Hindlimb muscle (tissue), 1 donor: Measurements from ENCODE around the gene AANAT. TPM values are rescaled to one million over a fixed set of nuclear protein-coding genes. Genes with fewer than 3 reads are reported as not detected.

Source experiments
- DNase-seq: peaks from one replicate; pipeline ENCODE4 v3.0.0-alpha.2; 2013
- polyA plus RNA-seq: library from polyadenylated mRNA; unstranded; fragments of 120-200 nt; gene quantifications from one replicate; pipeline ENCODE4 v1.2.1, GENCODE V29; 2013; ENCODE audit not compliant: insufficient read length

AANAT gene
- 0.36 TPM for polyA plus RNA-seq

DNA sequence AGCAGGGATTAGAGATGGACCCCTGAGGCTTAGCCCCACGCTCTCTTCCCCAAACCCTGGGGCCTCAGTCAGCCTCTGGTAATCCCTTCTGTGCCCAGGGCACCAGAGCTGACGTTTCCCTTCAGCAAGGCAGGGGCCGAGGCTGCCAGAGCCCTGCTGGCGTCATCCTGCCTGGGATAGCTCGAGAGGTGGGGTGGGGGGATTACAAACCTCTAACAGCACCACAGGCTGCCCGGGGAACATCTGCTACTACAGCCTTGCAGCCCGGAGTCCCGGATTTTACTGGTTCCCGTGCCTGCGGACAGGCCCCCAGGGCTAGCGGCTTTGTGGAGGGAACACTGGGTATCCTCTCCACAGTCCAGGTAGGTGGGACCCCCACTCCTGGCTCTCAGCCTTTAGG is at the start of gene AANAT:
AANAT (plus strand) TSS at position 238 of the 400 bp plus-strand sequence. CDS start 1,144 bp downstream, outside the sequence.
- no peak for DNase-seq

DNA sequence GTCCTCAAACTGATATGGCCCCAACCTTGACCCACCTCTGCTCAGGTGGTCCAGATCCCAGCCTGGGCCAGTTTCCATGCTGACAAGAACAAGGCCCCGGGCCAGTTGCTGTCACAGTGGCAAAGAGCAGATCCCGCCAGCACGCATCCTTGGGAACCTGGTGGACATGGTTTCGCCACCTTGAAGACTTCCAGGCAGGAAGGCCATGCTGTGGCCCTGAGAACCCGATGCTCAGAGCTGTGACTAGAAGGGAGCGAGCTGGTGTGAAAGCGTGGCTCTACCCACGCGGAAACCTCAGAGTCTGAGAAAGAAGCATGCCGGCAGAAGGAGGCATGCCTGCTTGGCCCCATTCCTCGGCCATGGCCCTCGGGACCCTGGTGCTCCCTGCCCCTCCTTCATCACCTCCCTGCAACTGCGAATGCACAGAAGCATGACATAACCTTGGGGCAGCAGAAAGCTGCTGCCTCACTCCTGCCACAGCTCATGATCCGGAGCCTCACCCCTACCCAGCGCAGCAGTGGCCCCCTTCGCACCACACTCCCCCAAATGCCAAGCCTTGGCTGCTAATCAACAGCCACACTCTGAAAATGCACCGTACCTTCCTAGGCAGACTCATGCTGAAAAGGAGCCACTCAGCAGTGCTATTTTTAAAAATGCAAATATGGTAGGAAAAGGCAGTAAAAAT is 47.7 kb upstream of the AANAT start:
- no peak for DNase-seq

DNA sequence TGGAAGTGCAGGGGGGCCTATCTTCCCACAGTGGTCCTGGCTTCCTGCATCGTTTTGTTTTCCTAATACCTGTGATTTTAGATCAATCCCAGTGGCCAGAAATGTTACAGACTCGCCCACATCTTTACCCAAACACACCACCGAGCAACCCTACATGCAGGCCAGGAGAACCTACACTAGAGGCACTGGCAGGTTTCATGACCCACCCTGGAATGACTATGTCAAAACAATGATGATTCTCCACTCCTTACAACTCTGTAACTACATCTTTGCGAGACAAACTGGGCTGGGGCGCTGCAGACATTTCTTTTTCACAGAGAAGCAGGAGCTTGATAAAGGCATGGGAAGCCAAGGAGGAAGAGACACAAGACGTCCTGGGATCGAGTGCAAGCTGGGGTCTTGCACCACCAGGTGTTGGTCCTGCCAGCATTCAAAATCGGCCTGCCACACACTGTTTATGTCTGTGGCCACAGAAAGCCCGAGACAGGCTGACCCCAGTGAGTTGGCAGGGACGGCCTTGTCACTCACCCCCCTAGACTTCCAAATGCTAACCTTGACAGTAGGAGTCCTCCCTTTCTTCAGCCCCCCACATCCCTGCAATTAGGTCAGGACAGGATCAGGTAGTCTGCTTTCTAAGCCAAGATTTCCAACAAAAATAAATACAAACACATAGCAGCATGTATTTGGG is 46.9 kb upstream of the AANAT start:
- DNase-seq = no peak

DNA sequence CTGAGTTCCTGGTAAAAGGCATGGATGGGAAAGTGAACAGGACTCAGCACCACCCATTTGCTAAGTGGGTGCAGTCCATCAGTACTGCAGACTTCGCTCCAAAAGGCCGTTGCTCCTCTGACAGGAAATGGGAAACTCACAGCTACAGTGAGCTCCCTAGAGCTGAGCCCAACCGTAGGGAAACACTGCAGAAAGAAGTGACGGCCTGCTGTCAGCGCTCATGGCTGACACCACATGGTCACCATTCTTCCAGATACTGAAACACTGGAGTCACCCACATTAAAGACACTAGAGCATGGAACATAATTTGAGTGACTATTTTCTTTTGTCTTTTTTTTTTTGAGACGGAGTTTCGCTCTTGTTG is 46.4 kb upstream of the AANAT start:
- no peak for DNase-seq

GRCh38 chr17:76422406-76422805 is 45.0 kb upstream of the AANAT start:
- no peak for DNase-seq

- DNase-seq = no peak
Observed at GRCh38 chr17:76422860-76423259, 44.5 kb upstream of the AANAT start.

DNA sequence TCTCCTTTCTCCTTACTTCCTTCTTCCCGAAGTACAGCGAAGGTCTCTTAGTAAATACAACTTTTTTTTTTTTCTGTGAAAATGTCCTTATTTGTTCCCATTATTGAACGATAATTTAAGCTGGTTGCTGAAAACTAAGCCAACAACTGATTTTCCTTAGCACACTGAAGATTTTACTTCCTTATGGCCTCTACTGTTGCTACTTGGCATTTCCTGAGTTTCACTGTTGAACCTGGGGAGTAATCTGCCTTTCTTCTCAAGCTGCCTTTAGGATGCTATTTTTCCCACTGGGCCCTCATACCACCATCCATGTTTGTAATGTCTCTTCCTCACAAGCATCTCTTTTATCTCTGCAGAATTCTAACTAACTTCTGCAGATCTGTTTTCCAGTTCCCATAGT is 40.5 kb upstream of the AANAT start:
- no peak for DNase-seq

GRCh38 chr17:76427501-76428231 is 39.7 kb upstream of the AANAT start:
- DNase-seq = no peak

GRCh38 chr17:76428511-76428910 is 38.9 kb upstream of the AANAT start:
- DNase-seq = no peak

DNA sequence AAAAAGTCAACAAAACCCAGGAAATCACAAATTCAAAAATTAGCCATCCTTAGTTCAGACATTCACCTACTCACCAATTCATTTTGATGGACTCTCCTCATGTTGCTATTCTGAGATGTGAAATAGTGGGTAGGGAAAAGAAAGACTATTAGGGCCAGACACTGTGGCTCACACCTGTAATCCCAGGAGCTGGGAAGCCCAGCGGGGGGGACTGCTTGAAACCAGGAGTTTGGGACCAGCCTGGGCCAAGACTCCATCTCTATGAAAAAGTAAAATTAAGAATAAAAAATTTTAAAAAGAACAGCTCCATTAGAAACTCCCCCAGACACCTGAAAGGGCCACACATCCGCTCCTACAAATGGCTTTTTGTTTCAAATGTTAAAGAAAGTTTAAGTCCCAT is 35.9 kb upstream of the AANAT start:
- DNase-seq = no peak

- DNase-seq = no peak
Observed at GRCh38 chr17:76432004-76432403, 35.4 kb upstream of the AANAT start.

GRCh38 chr17:76432712-76433336 is 34.6 kb upstream of the AANAT start:
- no peak for DNase-seq

DNA sequence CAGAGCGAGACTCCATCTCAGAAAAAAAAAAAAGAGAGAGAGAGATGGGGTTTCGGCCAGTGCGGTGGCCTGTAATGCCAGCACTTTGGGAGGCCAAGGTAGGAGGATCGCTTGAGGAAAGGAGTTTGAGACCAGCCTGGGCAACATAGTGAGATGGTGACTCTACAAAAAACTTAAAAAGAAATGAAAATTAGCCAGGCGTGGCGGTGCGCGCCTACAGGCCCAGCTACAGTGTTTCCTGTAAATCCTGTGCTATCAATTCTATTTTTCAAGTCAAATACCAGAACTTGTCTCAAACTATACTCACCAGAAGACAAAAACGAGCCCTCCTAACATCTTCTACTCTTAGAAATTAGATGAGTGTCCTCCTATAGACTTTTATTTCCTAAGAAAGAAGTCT is 33.7 kb upstream of the AANAT start:
- DNase-seq = no peak

- no peak for DNase-seq
Observed at GRCh38 chr17:76434870-76435269, 32.5 kb upstream of the AANAT start.

DNA sequence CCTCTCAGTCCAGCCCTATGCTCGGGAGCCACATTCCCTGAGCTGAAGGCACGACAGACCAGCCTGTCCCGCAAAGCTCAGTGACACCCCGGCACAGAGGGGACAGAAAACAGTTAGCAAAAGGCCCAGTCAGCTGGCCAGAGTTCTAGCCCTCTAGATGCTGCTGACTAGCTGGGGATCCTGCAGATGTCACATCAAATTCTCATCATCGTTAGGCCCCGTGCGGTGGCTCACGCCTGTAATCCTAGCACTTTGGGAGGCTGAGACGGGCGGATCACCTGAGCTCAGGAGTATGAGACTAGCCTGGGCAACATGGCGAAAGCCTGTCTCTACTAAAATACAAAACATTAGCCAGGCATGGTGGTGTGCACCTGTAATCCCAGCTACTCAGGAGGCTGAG is 31.7 kb upstream of the AANAT start:
- DNase-seq = no peak

GRCh38 chr17:76437467-76438402 is 29.7 kb upstream of the AANAT start:
- DNase-seq = no peak

DNA sequence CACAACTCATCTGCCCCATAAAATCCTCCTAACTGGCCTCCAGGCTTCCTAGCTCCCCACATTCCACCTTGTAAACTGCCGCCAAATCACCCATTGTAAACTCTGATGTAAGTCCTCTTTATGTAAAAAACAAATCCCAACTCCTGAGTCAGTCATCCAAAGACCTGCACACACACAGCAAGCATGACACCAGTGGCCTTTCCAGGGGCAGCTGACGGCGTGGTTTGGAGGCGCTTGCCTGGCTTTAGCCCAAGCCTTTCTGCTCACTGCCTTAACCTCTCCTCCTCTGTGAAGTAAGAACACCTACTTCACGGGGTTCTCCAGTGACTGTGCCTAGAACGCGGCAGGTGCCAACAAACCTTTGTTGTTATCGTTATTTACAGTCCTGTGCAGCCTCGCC is 28.5 kb upstream of the AANAT start:
- no peak for DNase-seq

DNA sequence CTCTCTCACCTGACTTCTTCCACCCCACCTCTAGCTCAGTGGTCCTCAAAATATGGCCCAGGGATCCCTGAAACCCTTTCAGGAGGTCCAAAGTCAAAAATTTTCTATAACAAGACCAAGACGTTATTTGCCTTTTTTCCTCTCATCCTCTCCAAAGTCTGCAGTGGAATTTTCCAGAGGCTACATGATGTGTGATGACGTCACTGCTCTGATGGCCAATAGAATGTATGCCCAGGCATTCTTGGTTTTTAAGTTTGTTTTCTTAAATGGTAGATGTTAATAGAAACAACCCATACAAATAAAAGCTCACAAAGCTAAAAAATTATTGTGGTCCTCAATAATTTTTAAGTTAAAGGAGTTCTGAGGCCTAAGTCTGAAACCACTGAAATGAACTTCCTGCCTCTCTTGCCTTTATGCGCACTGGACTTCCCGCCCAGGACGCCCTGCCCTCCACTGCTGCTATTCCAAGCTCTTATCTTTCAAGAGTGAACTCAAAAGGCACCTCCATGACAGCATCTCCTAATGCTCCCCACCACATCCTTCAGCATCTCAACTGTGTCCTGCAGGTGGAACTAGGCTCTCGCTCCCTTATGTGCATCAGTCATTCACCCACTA is 28.0 kb upstream of the AANAT start:
- no peak for DNase-seq

DNA sequence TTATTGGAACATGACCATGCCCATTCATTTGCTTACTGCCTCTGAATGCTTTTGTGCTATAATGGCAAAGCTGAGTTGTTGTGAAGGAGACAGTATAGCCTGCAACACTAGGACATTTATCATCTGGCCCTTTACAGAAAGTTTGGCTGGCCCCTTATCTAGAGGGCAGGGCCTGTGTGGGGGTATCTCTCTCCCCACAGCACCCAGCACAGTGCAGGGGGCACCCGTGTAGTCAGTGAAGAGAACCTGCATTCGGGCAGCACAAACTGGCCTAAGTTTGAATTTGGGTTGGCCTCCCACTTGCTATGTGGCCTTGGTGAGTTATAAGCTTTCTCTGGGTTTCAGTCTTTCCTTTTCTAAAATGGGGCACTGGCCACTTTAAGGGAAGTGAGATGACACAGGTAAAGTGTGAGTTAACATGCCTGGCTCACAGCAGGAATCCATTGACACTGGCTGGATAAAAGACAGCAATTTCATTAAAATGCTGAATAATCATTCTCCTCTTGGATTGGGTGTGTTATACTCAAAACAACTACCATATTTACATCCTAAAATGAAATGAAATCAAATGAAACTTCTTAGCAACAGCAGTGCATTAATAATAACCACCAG is 26.5 kb upstream of the AANAT start:
- no peak for DNase-seq

DNA sequence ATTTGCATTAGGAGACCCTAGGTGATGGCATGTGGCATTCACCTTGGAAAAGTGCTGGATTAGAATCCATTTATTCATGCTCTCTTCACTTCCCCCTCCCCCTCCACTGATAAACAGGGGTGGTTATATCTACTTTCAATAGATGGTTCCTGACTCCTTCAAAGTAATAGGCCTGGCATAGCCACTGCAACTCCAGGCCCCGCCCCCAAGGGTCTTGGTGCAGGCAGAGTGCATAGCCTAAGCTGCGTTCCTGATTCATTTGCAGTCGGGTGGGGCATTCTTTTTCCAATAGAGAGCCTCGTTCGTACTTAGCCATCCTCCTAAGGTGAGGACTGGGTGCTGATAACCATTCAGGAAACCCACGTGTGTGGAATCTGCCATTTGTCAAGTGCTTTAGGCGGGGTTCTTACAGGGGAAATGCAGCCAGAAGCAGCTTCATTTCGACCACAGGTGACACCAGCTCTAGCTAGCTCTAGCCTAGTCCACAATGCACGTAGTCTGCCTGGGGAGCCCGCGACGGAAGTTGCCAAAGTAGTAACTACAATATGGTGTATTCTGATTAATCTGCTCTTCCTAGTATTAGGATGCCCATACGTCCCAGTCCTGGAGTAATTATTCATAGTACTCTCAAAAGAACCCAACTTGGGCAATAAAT is 25.6 kb upstream of the AANAT start:
- no peak for DNase-seq
